ENCODE results near the gene MTMR4. TPM values are rescaled to one million over a fixed set of nuclear protein-coding genes. Genes with fewer than 3 reads are reported as not detected.
A peak's percentile ranks its signal among the peaks of the same experiment; 100 is the strongest.

Gene MTMR4
- polyA plus RNA-seq, 2 of the 4 experiments (the other 2 are of a cell fraction): 13.8 to 20.0 TPM

- FAIRE-seq (no peak), ATAC-seq (no peak), DNase-seq (ENCODE audit: low read depth in 1 of 2, low spot score in 1 of 2) (no peak)
- CTCF ChIA-PET: interaction anchor here (0.8 to 3.1 kb wide), 6 partner anchors 9 to 266 kb away, joined by 3 to 12 read pairs (median 4); no protein-coding TSS in a partner anchor
- peaks cover 15% of the 10 kb centered on the region for H3K4me1 ChIP-seq
- peak overlapping the region; percentile 82 for H3K4me2 ChIP-seq
- H3K9me3 ChIP-seq: no peaks in the 10 kb centered on the region
- 60% methylated on average over 11 of the region's 11 CpGs for WGBS (ENCODE audit: missing lambda C conversion rate)
- TF ChIP-seq CHD2 (IDR thresholded peaks at IDR 0.05; ENCODE audit: low read length, partially characterized antibody) (no peak), JUN (IDR thresholded peaks at IDR 0.05) (no peak)
- POLR2A ChIA-PET: interaction anchor here (2.5 kb wide), 1 partner anchor 117 kb away, joined by 24 read pairs; no protein-coding TSS in a partner anchor
- peak overlapping the region in 1 of 2 experiments; percentile 88; a peak in 3 of 6 replicates for H3K27ac ChIP-seq
- peak overlapping the region; percentile 71 for H3K4me3 ChIP-seq
These were observed 326 bp upstream of the MTMR4 start for GRCh38 chr17:58514770-58515157.

GRCh38 chr17:58513267-58513964 lies 1.0 kb downstream of the MTMR4 start:
- Histone ChIP-seq H3K27ac (peak overlapping the region in 1 of 2 experiments; percentile 88; a peak in 3 of 6 replicates), H3K4me2 (peak overlapping the region; percentile 82), H3K9me3 (no peaks in the 10 kb centered on the region), H3K4me1 (peaks cover 15% of the 10 kb centered on the region), H3K4me3 (peak overlapping the region; percentile 71)
- ATAC-seq (no peak), DNase-seq (ENCODE audit: low read depth in 1 of 2, low spot score in 1 of 2) (no peak), FAIRE-seq (no peak)
- WGBS (ENCODE audit: missing lambda C conversion rate): 64% methylated on average over 14 of the region's 14 CpGs
- CTCF ChIA-PET: interaction anchor here (1.2 to 3.1 kb wide), 3 partner anchors 9 to 196 kb away, joined by 4 to 12 read pairs (median 6); no protein-coding TSS in a partner anchor
- POLR2A ChIA-PET: interaction anchor here (2.5 kb wide), 1 partner anchor 118 kb away, joined by 24 read pairs; no protein-coding TSS in a partner anchor
- no peak for TF ChIP-seq MAZ (IDR thresholded peaks at IDR 0.05; ENCODE audit: borderline replicate concordance, low read depth, low read length)
- no peak for TF ChIP-seq RAD21 (conservative IDR thresholded peaks at IDR 0.05 in 1 of 2, IDR thresholded peaks at IDR 0.05 in 1 of 2)
- TF ChIP-seq POLR2A (IDR thresholded peaks at IDR 0.05; ENCODE audit: low read length): no peak
- no peak for TF ChIP-seq CBX8 (IDR thresholded peaks at IDR 0.05)
- TF ChIP-seq ZFP36 (IDR thresholded peaks at IDR 0.05; ENCODE audit: borderline replicate concordance, partially characterized antibody): no peak
- no peak for TF ChIP-seq PHF8 (IDR thresholded peaks at IDR 0.05; ENCODE audit: borderline replicate concordance, low read depth)
- TF ChIP-seq PBX3 (IDR thresholded peaks at IDR 0.05): no peak
- no peak for TF ChIP-seq CBX2 (IDR thresholded peaks at IDR 0.05; ENCODE audit: borderline replicate concordance, low read depth)
- TF ChIP-seq RFX5 (IDR thresholded peaks at IDR 0.05): no peak
- TF ChIP-seq HOXB5 (CRISPR knock-in tag; IDR thresholded peaks at IDR 0.05): no peak
- TF ChIP-seq JUN (IDR thresholded peaks at IDR 0.05): no peak
- no peak for TF ChIP-seq CEBPB (IDR thresholded peaks at IDR 0.05)
- TF ChIP-seq ELK1 (IDR thresholded peaks at IDR 0.05; ENCODE audit: low read depth, low read length): no peak
- no peak for TF ChIP-seq CHD4 (IDR thresholded peaks at IDR 0.05; ENCODE audit: borderline replicate concordance)
- no peak for TF ChIP-seq RNF2 (IDR thresholded peaks at IDR 0.05; ENCODE audit: borderline replicate concordance, low read depth)
- no peak for TF ChIP-seq TP53 (CRISPR knock-in tag; IDR thresholded peaks at IDR 0.05)
- TF ChIP-seq REST (IDR thresholded peaks at IDR 0.05): no peak

All from A549 (cell line).